ENCODE results near the gene DHRS12.
A peak's percentile ranks its signal among the peaks of the same experiment; 100 is the strongest.
"Not testable (repeated sequence)": the region's sequence is repeated elsewhere in the genome, so short reads cannot be mapped to it uniquely, and the experiment has no call there.

The DHRS12 gene

DNA sequence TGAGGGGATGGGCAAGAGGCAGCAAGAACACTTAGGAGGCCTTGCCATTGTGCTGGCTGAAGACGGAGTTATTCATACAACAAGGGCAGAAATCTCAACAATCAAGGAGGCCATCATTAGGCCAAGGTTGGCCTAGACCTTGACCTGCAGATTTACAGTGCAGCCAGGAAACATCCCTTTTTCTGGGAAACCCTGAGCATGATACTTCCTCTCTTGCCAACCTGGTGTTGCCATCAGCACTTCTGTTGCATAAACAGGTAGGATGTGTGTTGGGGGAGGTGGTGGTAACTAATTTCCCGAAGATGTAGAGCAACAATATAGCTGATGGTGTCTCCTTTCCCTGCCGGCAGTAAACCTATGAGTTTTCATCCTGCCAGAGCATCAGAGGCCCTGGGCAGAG, 33.1 kb upstream of the DHRS12 start:
- Mint-ChIP-seq H3K27ac (ENCODE audit: low read depth) (no peak overlapping the region), H3K9me3 (no peaks in the 10 kb centered on the region), H3K4me3 (no peak overlapping the region), H3K36me3 (ENCODE audit: insufficient read depth) (peaks cover 2% of the 10 kb centered on the region), H3K4me1 (peaks cover 9% of the 10 kb centered on the region), H3K27me3 (no peaks in the 10 kb centered on the region)
- DNase-seq (ENCODE audit: low spot score in 2 of 2) (no peak), ATAC-seq (replicated peaks; ENCODE audit: extremely low read depth, poor library complexity, severe bottlenecking) (no peak)

DNA sequence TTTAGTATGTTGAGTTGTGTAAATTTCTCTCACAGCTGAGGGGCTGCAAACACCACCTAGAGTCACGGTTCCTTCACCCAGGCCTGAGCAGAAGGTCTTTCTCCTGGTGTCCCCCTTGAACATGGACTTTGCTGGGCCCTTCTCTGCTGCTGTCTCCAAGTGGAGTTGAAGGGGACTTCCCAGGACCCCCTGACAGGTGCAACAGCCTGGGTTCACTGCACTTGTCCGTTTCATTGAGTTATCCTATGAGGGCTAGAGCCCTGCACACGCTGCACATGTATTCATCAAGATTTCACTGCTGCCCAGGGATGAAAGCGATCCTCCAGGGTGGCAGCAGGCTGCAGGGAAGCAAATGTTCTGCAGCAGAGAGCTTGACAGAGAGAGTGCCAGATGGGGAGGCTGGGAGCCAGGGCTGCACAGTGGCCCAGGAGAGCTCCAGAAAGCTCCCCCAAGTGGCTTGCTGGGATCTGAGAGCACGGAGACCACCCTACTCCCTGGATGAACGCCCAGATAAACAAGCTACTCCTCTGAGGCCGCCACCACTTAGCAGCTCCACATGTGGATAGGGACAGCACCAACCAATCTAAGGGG, 30.7 kb upstream of the DHRS12 start:
- peaks cover 9% of the 10 kb centered on the region for H3K4me1 Mint-ChIP-seq
- no peaks in the 10 kb centered on the region for H3K9me3 Mint-ChIP-seq
- no peak overlapping the region for H3K4me3 Mint-ChIP-seq
- DNase-seq (ENCODE audit: low spot score in 2 of 2): no peak
- peaks cover 2% of the 10 kb centered on the region for H3K36me3 Mint-ChIP-seq (ENCODE audit: insufficient read depth)
- ATAC-seq (replicated peaks; ENCODE audit: extremely low read depth, poor library complexity, severe bottlenecking): no peak
- no peaks in the 10 kb centered on the region for H3K27me3 Mint-ChIP-seq
- H3K27ac Mint-ChIP-seq (ENCODE audit: low read depth): no peak overlapping the region

DNA sequence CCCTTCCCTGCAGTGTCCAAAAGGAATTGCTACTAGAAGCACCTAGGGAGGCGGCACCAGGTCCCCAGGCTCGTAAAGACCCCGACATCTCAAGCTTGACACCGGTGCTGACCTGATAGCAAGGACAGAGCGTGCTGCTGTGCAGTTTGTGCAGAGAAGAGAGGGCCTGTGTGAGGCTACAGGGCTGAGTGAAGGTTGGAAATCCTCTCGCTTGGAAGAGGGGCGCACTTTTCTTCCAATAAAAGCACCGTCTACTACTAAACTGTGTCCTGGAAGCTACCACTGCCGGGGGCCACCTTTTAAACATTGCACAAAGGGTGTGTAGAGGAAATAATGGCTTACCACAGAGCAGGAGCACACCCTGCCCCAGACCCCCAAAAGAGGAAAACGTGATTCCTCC, 30.0 kb upstream of the DHRS12 start:
- Mint-ChIP-seq H3K27ac (ENCODE audit: low read depth) (no peak overlapping the region), H3K4me1 (peaks cover 9% of the 10 kb centered on the region), H3K9me3 (no peaks in the 10 kb centered on the region), H3K27me3 (no peaks in the 10 kb centered on the region), H3K4me3 (no peak overlapping the region), H3K36me3 (ENCODE audit: insufficient read depth) (peaks cover 2% of the 10 kb centered on the region)
- ATAC-seq (replicated peaks; ENCODE audit: extremely low read depth, poor library complexity, severe bottlenecking) (no peak), DNase-seq (ENCODE audit: low spot score in 2 of 2) (no peak)

- no peaks in the 10 kb centered on the region for H3K27me3 Mint-ChIP-seq
- no peak overlapping the region for H3K27ac Mint-ChIP-seq (ENCODE audit: low read depth)
- DNase-seq (ENCODE audit: low spot score in 2 of 2) (peak in 1 of 2 donors; percentile 44), ATAC-seq (replicated peaks; ENCODE audit: extremely low read depth, poor library complexity, severe bottlenecking) (peak; percentile 97)
- H3K4me1 Mint-ChIP-seq: peaks cover 20% of the 10 kb centered on the region
- no peak overlapping the region for H3K4me3 Mint-ChIP-seq
- peaks cover 2% of the 10 kb centered on the region for H3K36me3 Mint-ChIP-seq (ENCODE audit: insufficient read depth)
- H3K9me3 Mint-ChIP-seq: no peaks in the 10 kb centered on the region
These were observed 28.6 kb upstream of the DHRS12 start for GRCh38 chr13:51832471-51833152.

- Mint-ChIP-seq H3K4me1 (peaks cover 31% of the 10 kb centered on the region), H3K27ac (ENCODE audit: low read depth) (no peak overlapping the region), H3K4me3 (no peak overlapping the region), H3K27me3 (no peaks in the 10 kb centered on the region), H3K9me3 (no peaks in the 10 kb centered on the region), H3K36me3 (ENCODE audit: insufficient read depth) (peaks cover 8% of the 10 kb centered on the region)
- ATAC-seq (replicated peaks; ENCODE audit: extremely low read depth, poor library complexity, severe bottlenecking) (no peak), DNase-seq (ENCODE audit: low spot score in 2 of 2) (no peak)
These were observed 27.6 kb upstream of the DHRS12 start for GRCh38 chr13:51831519-51831918.

GRCh38 chr13:51829568-51829899, 25.6 kb upstream of the DHRS12 start:
- Mint-ChIP-seq H3K36me3 (ENCODE audit: insufficient read depth) (peaks cover 13% of the 10 kb centered on the region), H3K9me3 (no peaks in the 10 kb centered on the region), H3K4me3 (no peak overlapping the region), H3K27ac (ENCODE audit: low read depth) (no peak overlapping the region), H3K27me3 (no peaks in the 10 kb centered on the region), H3K4me1 (peaks cover 50% of the 10 kb centered on the region)
- DNase-seq (ENCODE audit: low spot score in 2 of 2) (no peak), ATAC-seq (replicated peaks; ENCODE audit: extremely low read depth, poor library complexity, severe bottlenecking) (no peak)

DNA sequence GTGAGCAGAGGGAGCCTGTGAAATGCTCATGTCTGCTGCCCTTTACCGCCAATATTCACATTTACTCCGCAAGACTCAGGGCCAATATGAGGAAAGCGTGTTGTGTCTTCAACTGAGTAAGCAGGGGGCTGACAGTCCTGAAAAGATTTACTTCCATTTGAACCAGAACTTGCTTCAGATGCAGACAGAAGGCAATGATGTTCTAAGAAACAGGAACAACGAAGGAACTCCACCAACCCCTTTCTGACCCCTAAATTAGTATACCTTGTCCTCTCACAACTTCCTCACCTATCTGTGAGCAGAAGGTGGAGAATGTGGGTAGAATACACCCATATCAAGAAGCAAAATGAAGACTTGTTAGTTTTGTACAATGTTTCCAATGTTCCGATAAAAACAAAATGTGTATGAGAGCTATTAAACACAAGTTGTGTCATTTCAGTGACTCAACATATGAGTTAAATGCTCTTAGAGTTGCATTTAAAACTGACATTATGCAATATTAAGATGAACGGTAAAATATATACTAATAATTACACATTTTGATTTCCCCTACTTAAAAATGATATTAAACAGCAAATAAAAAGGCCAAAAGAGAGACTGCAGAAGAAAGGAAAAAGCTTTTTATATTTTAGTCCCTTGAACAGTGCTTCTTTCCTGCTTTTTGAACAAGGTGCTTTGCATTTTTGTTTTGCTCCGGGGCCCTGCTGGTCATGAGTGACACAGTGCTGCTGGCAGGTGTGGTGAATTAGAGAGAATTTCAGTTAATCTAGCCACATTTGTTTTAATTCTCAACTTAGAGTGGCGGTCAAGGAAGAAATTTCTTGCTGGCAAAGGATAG, 25.0 kb upstream of the DHRS12 start:
- H3K36me3 Mint-ChIP-seq (ENCODE audit: insufficient read depth): peaks cover 13% of the 10 kb centered on the region
- ATAC-seq (replicated peaks; ENCODE audit: extremely low read depth, poor library complexity, severe bottlenecking) (no peak), DNase-seq (ENCODE audit: low spot score in 2 of 2) (no peak)
- H3K9me3 Mint-ChIP-seq: no peaks in the 10 kb centered on the region
- no peak overlapping the region for H3K4me3 Mint-ChIP-seq
- peaks cover 56% of the 10 kb centered on the region for H3K4me1 Mint-ChIP-seq
- H3K27ac Mint-ChIP-seq (ENCODE audit: low read depth): no peak overlapping the region
- no peaks in the 10 kb centered on the region for H3K27me3 Mint-ChIP-seq

DNA sequence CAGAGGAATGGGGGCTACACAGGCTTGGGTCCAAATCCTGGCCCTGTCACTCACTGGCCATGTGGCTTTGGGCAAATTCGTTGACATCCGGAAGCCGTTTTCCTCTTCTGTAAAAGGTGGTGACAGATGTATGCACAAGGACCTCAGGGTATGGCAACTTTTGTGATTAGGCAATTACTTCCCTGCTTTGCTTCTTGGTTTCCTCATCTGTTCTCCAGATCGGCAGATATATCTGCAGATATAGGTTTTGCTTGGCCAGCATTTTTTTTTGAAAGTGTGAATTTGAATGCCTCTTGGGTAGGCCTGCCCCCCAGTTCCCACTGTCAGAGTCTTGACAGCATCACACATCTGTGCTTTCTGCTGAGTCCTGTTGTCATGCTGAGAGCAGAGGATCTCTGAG, 23.3 kb upstream of the DHRS12 start:
- no peaks in the 10 kb centered on the region for H3K27me3 Mint-ChIP-seq
- peak overlapping the region; percentile 86 for H3K27ac Mint-ChIP-seq (ENCODE audit: low read depth)
- ATAC-seq (replicated peaks; ENCODE audit: extremely low read depth, poor library complexity, severe bottlenecking) (no peak), DNase-seq (ENCODE audit: low spot score in 2 of 2) (no peak)
- H3K4me3 Mint-ChIP-seq: peak overlapping the region; percentile 54
- peaks cover 16% of the 10 kb centered on the region for H3K36me3 Mint-ChIP-seq (ENCODE audit: insufficient read depth)
- peaks cover 58% of the 10 kb centered on the region for H3K4me1 Mint-ChIP-seq
- no peaks in the 10 kb centered on the region for H3K9me3 Mint-ChIP-seq

DNA sequence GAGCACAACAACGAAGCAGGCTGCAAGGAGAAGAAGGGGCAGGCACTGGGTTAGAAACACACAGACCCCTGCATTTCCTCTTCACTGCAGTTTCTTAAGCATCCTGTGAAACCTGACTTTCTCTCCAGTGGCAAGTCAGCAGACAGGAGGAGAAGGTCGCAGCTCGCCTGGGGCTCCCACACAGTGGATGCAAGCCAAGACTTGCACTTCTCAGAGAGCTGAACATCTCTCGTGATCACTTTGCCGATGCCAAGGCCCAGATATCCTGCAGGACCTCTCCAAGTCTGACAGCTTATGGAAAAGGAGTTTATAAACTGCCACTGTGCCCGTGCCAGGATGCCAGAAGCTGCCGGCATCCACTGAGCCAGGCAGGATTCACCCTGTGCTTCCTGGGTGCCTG, 22.6 kb upstream of the DHRS12 start:
- Mint-ChIP-seq H3K4me3 (peak overlapping the region; percentile 54), H3K9me3 (no peaks in the 10 kb centered on the region), H3K36me3 (ENCODE audit: insufficient read depth) (peaks cover 18% of the 10 kb centered on the region), H3K27ac (ENCODE audit: low read depth) (peak overlapping the region; percentile 86), H3K27me3 (no peaks in the 10 kb centered on the region), H3K4me1 (peaks cover 62% of the 10 kb centered on the region)
- DNase-seq (ENCODE audit: low spot score in 2 of 2) (no peak), ATAC-seq (replicated peaks; ENCODE audit: extremely low read depth, poor library complexity, severe bottlenecking) (no peak)

- Mint-ChIP-seq H3K27ac (ENCODE audit: low read depth) (peak overlapping the region; percentile 86), H3K27me3 (no peaks in the 10 kb centered on the region), H3K4me1 (peaks cover 71% of the 10 kb centered on the region), H3K36me3 (ENCODE audit: insufficient read depth) (peaks cover 18% of the 10 kb centered on the region), H3K4me3 (peak overlapping the region; percentile 54), H3K9me3 (no peaks in the 10 kb centered on the region)
- ATAC-seq (replicated peaks; ENCODE audit: extremely low read depth, poor library complexity, severe bottlenecking) (no peak), DNase-seq (ENCODE audit: low spot score in 2 of 2) (no peak)
These were observed 21.8 kb upstream of the DHRS12 start for GRCh38 chr13:51825681-51826254.

- ATAC-seq (replicated peaks; ENCODE audit: extremely low read depth, poor library complexity, severe bottlenecking) (peak; percentile 78), DNase-seq (ENCODE audit: low spot score in 2 of 2) (no peak)
- Mint-ChIP-seq H3K27me3 (no peaks in the 10 kb centered on the region), H3K27ac (ENCODE audit: low read depth) (peak overlapping the region; percentile 86), H3K9me3 (no peaks in the 10 kb centered on the region), H3K36me3 (ENCODE audit: insufficient read depth) (peaks cover 18% of the 10 kb centered on the region), H3K4me3 (peak overlapping the region; percentile 54), H3K4me1 (peaks cover 77% of the 10 kb centered on the region)
These were observed 21.2 kb upstream of the DHRS12 start for GRCh38 chr13:51825165-51825592.

DNA sequence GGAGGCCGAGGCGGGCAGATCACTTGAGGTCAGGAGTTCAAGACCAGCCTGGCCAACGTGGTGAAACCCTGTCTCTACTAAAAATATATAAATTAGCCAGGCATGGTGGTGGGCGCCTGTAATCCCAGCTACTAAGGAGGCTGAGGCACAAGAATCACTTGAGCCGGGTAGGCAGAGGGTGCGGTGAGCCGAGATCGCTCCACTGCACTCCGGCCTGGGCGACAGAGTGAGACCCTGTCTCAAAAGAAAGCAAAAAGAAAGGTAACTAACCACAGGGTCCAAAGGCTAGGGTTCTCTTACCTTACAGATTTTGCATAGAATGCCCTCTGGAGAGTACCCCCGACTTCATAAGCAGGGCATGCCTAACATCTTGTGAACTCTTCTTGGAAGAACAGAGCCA, 20.7 kb upstream of the DHRS12 start:
- H3K27me3 Mint-ChIP-seq; H3K9me3 Mint-ChIP-seq; DNase-seq (ENCODE audit: low spot score in 2 of 2); ATAC-seq (replicated peaks; ENCODE audit: extremely low read depth, poor library complexity, severe bottlenecking): not testable (repeated sequence)
- H3K27ac Mint-ChIP-seq (ENCODE audit: low read depth): peak overlapping the region; percentile 86
- peak overlapping the region; percentile 54 for H3K4me3 Mint-ChIP-seq
- H3K36me3 Mint-ChIP-seq (ENCODE audit: insufficient read depth): peaks cover 18% of the 10 kb centered on the region
- peaks cover 81% of the 10 kb centered on the region for H3K4me1 Mint-ChIP-seq

Measured in central memory CD8-positive, alpha-beta T cell (primary cell).